ENCODE data around the gene TNIK. TPM values are rescaled to one million over a fixed set of nuclear protein-coding genes. Genes with fewer than 3 reads are reported as not detected.

The TNIK gene
- total RNA-seq, 1 donor from 2014 or later, result 35.3 TPM

DNA sequence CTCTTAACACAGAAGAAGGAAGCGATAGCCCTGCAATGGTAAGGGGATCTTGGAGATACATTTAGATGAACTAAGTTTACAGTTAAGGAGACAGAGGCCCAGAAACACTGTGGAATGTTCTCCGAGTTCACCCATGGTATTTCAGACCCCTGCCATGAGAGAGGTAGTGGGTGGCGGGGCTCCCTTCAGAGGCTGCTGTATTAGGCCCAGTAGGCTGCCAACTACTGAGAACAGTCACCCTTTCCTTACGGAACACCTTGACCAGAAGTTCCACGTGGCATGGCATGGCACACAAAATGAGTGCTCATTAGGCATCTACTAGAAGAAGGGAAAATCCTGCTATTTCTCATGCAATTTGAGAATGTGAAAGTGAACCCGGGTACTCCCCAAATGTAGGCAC is 195.4 kb downstream of the TNIK start:
- no peaks in the 10 kb centered on the region for H3K9me3 ChIP-seq
- intact Hi-C loops (cut with DNase I), result no loop called here
- H3K4me3 ChIP-seq, result no peak overlapping the region
- ATAC-seq (no peak), DNase-seq (no peak)
- H3K4me1 ChIP-seq, result peaks cover 20% of the 10 kb centered on the region
- no peaks in the 10 kb centered on the region for H3K27me3 ChIP-seq
- TF ChIP-seq, protein P1, sequence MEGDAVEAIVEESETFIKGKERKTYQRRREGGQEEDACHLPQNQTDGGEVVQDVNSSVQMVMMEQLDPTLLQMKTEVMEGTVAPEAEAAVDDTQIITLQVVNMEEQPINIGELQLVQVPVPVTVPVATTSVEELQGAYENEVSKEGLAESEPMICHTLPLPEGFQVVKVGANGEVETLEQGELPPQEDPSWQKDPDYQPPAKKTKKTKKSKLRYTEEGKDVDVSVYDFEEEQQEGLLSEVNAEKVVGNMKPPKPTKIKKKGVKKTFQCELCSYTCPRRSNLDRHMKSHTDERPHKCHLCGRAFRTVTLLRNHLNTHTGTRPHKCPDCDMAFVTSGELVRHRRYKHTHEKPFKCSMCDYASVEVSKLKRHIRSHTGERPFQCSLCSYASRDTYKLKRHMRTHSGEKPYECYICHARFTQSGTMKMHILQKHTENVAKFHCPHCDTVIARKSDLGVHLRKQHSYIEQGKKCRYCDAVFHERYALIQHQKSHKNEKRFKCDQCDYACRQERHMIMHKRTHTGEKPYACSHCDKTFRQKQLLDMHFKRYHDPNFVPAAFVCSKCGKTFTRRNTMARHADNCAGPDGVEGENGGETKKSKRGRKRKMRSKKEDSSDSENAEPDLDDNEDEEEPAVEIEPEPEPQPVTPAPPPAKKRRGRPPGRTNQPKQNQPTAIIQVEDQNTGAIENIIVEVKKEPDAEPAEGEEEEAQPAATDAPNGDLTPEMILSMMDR (IDR thresholded peaks at IDR 0.05), result no peak
- H3K36me3 ChIP-seq, result no peaks in the 10 kb centered on the region
- no peak overlapping the region for H3K27ac ChIP-seq

DNA sequence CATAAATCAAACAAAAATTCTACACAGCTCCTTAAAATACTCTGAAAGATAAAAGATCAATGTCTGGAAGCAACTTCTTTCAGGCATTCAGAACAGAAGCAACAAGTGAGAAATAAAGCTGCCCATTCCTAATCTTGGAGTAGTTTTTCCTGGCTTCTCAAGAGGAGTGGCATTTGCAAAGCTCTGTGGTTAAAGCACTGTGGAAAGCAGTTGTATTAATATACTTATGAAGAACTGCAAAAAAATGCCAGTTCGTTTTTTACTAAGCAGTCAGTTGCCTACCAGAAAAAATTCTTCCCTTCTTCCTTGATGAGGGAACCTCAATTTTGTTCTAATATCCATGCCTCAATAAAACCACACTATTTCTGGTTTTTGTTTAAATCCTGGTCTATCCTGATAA is 197.8 kb downstream of the TNIK start:
- TF ChIP-seq, protein P1 (IDR thresholded peaks at IDR 0.05), result no peak
- DNase-seq (no peak), ATAC-seq (no peak)
- no peaks in the 10 kb centered on the region for H3K36me3 ChIP-seq
- intact Hi-C loops (cut with DNase I), result no loop called here
- no peak overlapping the region for H3K27ac ChIP-seq
- H3K9me3 ChIP-seq, result no peaks in the 10 kb centered on the region
- no peak overlapping the region for H3K4me3 ChIP-seq
- peaks cover 18% of the 10 kb centered on the region for H3K4me1 ChIP-seq
- H3K27me3 ChIP-seq, result no peaks in the 10 kb centered on the region

DNA sequence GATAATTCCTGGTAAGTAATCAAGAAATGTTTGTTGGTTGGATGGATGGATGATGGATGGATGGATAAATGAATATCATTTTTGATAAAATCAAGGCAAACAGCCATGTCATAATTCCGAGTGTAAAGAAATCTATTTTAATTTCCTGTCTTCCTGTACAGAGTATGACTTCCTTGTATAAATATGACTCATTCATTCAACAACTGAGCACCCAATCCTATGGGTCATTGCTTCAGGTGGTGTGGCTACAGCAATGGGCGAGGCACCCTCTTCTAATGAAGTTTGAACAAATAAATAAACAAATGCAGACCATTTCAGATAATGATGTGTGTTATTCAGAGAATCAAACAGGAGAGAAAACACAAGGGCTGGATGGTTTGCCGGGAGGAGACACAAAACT is 198.7 kb downstream of the TNIK start:
- Histone ChIP-seq H3K36me3 (no peaks in the 10 kb centered on the region), H3K27ac (no peak overlapping the region), H3K4me3 (no peak overlapping the region), H3K4me1 (peaks cover 8% of the 10 kb centered on the region), H3K9me3 (no peaks in the 10 kb centered on the region), H3K27me3 (no peaks in the 10 kb centered on the region)
- TF ChIP-seq, protein P1 (IDR thresholded peaks at IDR 0.05), result no peak
- DNase-seq (no peak), ATAC-seq (peak; percentile 61)
- intact Hi-C loops (cut with DNase I), result no loop called here

DNA sequence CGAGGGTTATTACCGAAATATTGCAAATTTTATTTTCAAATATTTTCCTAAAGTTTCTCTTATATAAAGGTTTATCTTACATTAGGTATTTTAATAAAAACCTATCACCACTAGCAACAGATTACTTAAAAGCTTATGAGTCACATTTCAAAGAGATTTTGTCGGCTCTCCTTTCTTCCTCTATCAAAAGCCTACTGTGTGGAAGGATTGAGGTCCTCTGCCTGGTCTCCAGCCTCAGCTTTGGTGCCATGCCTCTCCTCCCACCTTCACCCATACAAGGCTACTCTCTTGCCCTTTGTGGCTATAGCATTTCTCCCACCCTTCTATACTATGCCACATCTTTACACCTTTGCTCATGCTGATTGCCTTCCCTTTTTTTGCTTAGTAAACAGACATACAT is 199.3 kb downstream of the TNIK start:
- no peak overlapping the region for H3K27ac ChIP-seq
- H3K4me3 ChIP-seq, result no peak overlapping the region
- ATAC-seq (no peak), DNase-seq (no peak)
- TF ChIP-seq, protein P1 (IDR thresholded peaks at IDR 0.05), result no peak
- no peaks in the 10 kb centered on the region for H3K9me3 ChIP-seq
- peaks cover 2% of the 10 kb centered on the region for H3K4me1 ChIP-seq
- intact Hi-C loops (cut with DNase I), result no loop called here
- H3K27me3 ChIP-seq, result no peaks in the 10 kb centered on the region
- no peaks in the 10 kb centered on the region for H3K36me3 ChIP-seq

DNA sequence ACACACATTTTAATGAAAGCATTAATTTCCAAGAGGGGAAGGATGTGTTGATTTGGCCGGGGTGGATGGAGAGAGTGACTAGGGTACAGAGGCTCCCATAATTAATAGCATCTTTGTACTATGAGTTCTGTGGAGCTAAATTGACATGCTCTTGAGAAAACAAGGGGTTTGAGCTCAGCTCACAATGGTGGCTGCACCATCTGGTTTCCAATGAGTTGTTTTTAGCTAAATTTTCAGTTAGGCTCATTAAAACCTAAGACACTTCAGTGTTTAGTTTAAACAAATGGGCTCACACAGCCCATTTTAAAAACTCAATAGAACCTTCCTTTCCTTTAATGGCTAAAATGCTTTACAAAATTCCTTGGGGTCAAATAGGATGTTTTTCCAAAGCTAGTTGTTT is 199.7 kb downstream of the TNIK start:
- Histone ChIP-seq H3K36me3 (no peaks in the 10 kb centered on the region), H3K4me1 (no peaks in the 10 kb centered on the region), H3K27me3 (no peaks in the 10 kb centered on the region), H3K9me3 (no peaks in the 10 kb centered on the region), H3K27ac (no peak overlapping the region), H3K4me3 (no peak overlapping the region)
- ATAC-seq, result no peak
- TF ChIP-seq, protein P1 (IDR thresholded peaks at IDR 0.05), result no peak
- intact Hi-C loops (cut with DNase I), result no loop called here
- no peak for DNase-seq

DNA sequence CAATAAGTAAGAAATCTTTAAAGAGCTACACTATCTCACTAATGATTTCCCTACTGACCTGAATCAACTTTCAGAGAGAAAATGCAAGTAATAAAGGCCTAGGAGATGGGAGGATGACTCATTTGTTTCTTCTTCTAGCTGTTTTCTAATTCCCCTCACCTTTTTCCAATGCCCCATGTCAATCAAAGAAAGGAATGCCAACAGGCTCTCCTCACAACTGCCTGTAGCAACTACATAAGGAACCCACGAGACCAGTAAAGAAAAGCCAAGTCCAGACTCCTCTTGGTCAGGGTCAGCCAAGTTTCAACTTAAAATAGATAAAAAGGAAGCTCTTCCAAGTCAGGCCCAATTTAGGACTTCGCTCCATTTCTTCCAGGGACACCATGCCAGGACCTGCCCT is 201.9 kb downstream of the TNIK start:
- TF ChIP-seq, protein P1 (IDR thresholded peaks at IDR 0.05), result no peak
- Histone ChIP-seq H3K27me3 (no peaks in the 10 kb centered on the region), H3K4me1 (no peaks in the 10 kb centered on the region), H3K4me3 (no peak overlapping the region), H3K9me3 (no peaks in the 10 kb centered on the region), H3K27ac (no peak overlapping the region), H3K36me3 (no peaks in the 10 kb centered on the region)
- no peak for ATAC-seq
- intact Hi-C loops (cut with DNase I), result no loop called here
- no peak for DNase-seq

All from upper lobe of right lung (tissue), 1 donor.